HG03066 (cell line): ENCODE results near the gene PPDPF.
"Not testable (repeated sequence)": the region's sequence is repeated elsewhere in the genome, so short reads cannot be mapped to it uniquely, and the experiment has no call there.

ENCODE experiments used
- ATAC-seq: cut with Tn5 transposase; IDR thresholded peaks from one replicate; pipeline ENCODE4 v1.9.1; 2021; ENCODE audit warnings: low read depth; ENCODE audit not compliant: unreplicated experiment

Gene PPDPF

DNA sequence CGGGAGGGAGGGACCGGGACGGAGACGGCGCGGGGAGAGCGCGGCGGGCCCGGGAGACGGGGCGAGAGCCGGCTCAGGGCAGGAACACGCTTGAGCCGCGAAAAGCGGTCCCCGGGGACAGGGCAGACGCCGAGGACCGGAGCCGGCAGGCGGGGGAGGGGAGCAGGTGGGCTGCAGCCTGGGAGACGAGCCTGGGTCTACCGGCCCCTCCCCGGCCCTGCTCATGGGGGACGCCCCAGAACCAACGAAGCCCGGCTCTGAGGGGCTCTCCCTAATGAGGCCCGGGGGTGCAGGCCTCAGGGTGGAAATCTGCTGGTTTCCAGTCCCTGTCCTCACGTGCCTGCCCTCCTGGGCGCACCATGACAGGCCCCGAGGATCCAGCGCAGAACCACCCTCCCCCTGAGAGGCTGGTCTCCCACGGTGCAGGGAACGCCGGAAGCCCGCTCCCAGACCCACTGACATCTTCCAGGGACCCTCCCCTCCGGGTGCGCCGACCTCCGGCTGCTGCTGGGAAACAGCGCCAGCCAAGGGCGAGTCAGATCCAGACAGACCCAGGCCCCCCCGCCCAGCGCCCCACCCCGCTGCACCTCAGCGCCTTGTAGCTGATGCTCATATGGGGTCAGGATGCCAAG lies 21.1 kb upstream of the PPDPF start:
- no peak for ATAC-seq

DNA sequence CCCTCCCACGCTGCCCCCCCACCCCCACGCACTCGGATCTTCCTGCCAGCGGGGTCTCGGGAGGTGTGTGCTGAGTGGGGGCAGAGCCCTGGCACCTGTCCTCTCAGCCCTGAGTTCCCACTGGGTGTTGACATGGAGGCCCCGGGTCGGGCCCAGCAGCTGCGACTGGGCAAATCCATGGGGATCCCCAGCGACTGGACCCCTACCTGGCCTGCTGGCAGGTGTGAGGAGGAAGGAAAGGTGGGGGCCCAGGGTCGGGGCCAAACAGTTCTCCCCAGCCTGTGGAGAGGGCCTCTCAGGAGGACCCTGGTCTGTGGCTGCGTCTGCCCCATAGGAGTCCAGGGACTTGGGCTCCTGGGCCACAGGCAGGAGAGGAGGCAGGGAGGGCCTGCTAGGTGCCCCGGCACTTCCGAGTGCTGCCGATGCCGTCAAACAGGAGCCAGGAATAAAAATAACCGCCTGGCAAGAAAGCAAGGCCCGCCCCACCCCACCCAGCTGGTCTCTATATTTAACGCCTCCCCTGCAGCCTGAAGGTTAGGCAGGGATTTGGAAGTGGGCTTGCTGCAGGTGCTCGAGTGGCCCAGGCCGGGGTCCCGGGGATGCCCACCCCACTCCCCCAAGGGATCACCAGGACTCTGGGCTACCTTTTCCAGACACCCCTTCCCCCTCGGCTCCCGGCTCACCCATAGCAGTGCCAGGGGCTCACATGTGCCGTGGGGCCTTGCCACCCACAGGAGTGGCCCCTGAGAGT lies 20.2 kb upstream of the PPDPF start:
- ATAC-seq = no peak

DNA sequence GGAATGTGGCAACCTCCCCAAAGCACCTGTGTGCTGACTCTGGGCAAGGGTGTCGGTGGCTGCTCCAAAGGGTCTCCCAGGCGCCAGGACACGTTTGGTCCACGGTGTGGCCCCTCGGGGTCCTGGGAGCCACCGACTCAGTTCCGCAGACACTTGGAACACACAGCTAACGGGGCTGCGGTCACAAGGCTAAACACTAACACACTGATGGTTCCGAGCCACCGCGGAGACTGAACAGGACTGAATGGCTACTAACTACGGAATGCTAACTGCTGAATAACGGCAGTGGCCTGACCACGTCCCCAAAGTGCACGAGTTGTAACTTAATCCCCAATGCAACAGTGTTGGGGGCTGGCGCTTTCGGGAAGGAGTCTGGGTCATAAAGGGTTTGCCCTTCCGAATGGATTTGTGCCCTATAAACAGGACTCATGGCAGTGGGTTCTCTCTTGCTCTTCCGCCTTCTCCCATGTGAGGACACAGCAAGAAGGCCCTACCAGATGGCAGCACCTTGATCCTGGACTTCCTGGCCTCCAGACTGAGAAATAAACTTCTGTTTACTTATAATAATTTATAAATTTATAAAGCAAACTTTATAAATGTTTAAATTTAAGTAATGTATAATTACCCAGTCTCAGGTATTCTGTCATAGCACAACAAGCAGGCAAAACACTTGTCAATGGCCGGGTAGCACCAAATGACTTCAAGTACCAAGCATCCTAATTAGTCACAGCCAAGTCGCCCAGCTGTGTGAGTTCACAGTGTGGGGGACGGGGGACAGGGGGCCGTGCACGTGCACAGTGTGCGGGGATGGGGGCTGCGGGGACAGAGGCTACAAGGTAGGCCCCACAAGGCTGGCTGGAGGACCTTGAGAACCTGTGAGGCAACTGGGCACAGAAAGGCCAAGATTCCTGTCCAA lies 19.4 kb upstream of the PPDPF start:
- ATAC-seq = no peak

DNA sequence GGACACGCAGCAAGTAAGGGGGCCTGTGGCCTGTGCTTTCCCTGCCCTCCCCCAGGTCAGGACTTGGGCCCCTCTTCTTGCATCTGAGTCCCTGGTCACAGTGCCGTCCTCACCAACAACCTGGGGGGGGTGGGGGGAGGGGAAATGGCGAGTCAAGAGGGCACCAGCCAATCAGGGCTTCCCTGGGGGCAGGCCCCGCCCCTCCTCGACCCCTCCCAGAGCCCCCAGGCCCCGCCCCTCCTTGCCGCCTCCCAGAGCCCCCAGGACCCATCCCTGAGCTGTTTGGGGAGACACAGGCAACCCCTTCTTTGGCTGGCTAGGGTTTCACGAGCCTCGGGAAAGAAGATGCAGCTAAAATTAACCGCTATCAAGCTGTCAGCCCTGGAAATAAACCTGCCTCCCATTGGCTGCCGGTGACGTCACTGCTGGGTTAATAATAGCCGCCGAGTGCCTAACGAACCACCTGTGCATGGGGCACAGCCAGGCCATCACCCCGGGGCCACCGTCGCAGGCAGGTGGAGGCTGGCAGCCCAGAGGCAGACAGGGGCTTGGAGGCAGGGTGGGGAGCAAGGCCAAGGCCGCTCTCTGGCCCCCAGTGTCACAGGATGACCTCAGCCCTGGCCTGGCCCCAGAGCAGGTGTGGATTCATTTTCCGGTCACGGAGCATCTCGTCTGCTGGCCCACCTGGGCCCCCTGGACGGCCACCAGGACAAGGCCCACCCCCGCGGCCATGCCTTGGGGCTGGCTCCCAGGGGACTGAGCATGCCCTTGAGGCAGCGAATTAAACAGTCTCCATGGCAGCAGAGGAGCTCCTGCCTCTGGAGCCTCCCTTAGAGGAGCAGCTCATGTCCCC lies 18.5 kb upstream of the PPDPF start:
- ATAC-seq = no peak

DNA sequence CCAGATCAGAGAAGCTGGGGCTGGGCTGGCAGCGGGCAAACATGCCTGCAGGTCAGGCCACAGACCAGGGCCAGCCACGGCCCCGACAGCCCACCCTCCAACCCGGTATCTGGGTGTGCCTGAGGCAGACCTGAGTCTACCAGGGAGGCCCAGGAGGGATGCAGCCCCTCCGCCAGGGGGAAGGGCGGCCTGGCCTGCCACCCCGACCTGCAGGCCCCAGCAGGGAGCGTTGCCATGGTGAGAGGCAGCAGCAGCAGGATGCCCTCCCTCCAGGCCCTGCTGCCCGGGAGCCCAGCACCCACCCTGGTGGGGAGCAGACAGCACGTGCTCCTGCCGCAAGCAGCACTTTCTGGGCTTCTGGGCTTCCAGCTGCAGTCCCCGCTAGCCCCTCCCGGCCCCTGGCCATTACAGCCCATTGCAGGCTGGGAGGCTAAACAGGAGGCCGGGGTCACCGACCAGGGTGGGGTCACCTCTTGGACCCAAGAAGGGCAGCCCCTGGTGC lies 17.8 kb upstream of the PPDPF start:
- ATAC-seq = no peak

DNA sequence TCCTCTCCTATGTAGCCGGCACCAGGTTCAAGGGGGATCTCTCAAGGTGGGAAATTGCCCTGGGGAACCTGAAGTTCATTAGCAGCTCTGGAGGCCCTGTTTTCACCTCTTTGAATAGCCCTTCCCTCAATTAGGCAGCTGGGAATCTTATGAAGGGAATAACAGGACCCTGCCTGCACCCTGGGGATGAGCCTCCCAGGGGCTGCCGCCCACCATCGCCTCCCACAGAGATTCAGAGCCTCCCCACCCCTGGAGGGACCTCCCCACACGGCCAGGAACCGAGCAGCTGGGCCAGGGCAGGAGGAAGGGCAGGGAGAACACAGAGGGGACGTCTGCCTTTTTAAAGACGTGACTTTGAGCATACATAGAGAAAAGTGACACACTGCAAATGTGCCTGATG lies 17.0 kb upstream of the PPDPF start:
- ATAC-seq = no peak

DNA sequence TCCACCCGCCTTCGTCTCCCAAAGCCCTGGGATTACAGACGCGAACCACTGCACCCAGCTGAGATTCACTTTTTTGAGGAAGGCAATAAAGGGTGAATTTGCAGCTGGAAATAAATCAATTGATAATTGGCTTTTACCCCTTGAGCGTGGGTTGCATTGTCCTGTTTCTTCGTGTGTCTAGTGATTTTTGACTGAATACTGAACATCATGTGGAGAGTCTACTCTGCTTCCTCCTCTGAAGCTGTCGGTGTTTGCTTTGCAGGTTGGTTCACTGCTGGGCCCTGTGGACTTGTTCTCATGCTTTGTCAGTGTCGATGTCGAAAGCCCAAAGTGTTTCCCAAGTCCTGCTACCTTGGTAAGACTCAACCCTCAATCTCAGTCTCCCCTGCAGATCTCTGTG lies 15.9 kb upstream of the PPDPF start:
- ATAC-seq = no peak

DNA sequence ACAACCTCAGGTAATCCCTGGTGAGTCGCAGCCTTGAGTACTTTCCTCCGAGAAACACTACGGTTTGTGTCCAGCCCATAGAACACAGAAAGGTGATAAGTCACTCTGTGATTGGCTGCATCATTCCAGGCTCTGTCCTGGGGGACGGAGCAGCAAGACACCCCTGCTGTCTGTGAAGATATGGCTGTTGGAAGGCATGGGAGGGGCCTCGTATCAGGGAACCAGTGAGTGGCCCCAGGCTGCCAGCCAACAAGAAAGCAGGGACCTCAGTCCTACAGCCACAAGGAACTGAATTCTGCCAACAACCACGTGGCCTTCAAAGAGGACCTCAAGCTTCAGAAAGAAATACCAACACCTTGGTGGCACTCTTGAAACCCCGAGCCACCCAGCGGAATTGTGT lies 15.3 kb upstream of the PPDPF start:
- ATAC-seq = no peak

DNA sequence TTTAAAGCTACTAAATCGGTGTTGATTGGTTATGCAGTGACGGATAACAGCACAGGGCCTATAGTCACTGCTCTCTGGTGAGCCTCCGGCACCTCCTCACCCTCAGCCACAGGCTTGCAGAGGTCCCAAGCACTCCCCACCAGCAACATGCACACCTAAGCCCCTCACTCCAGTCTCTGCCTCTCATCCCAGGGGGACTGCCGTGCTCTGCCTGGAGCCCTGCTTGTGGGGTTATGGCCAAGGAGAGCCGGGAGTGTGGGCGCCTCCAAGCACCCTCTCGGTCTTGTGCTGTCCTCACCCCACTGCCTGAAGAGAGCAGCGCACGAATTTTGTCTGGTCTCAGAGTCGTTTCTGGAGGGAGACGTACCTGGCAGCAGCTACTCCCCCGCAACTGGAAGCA lies 14.8 kb upstream of the PPDPF start:
- no peak for ATAC-seq

DNA sequence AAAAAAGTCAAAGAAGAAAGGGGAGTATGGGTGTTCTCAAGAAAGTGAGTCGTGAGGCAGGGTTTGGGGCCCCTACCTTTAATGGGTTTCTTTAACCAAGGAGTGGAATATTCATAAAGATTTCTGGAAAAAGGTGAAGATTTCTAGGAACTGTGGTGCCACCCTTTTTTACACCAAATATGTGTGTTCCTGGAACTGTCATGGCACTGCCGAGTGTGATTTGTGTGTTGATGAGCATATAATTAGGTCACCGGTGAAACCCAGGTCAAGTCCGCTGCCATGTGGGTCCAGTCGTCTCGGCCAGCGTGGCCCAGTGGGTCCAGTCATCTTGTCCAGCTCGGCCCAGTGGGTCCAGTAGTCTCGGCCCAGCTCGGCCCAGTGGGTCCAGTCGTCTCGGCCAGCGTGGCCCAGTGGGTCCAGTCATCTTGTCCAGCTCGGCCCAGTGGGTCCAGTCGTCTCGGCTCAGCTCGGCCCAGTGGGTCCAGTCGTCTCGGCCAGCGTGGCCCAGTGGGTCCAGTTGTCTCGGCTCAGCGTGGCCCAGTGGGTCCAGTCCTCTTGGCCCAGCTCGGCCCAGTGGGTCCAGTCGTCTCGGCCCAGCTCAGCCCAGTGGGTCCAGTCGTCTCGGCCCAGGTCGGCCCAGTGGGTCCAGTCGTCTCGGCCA lies 13.4 kb upstream of the PPDPF start:
- ATAC-seq = no peak

DNA sequence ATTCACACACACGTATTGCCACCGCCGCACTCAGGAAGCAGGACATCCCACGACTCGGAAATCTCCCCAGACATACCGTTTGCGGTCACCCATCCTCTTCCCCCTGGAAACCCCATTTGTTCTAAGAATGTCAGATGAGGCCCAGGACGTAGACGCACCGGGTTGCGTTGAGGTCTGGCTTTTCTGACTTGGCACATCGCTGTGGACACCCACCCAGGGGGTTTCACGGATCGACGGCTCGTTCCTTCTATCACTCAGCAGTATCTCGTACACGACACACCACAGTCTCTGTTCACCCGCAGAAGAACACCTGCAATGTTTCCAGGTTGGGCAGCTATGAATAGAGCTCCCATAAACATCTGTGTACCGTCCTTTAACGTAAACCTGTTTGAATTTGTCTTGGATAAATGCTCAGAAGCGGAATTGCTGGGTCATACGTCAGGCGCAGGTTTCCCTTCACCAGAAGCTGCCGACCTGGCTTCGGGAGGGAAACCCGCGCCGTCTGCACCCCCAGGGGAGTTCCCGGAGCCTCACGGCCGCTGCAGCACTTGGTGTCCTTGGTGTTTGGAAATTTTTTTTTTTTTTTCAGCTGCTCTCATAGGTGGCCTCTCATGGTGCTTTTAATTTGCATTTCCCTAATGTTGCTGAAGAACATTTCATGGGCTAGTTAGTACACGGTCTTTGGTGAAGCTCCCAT lies 12.3 kb upstream of the PPDPF start:
- ATAC-seq = no peak

DNA sequence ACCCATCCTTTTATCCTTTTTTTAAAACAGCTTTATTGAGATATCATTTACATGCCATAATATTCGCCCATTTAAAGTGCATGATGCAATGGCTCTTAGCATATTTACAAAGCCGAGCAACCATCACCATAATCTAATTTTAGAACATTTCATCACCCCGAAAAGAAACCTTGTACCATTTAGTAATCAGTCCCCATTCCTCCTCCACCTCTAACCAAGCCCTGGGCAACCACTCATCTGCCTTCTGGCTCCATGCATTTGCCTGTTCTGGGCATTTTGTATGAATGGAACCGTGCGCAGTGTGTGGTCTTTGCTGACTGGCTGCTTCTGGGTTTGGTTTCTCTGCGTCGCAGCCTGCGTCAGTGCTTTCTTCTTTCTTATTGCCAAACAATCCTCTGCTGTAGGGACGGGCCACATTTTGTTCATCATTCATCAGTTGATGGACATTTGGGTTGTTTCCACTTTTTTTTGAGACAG lies 11.4 kb upstream of the PPDPF start:
- ATAC-seq = no peak

DNA sequence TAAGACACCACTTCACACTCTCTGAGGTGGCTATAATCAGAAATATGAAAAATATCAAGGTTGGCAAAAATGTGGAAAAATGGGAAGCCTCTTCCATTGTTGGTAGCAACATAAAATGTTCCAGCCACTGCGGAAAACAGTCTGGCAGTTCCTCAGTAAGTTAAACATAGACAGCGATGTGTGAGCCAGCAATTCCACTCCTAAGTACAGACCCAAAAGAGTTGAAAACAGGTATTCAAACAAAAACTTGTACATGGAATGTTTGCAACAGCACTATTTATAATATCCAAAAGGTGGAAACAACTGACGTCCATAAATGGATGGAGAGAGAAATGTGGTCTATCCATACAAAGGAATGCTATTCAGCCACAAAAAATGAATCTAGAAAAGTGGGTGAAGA lies 7.4 kb upstream of the PPDPF start:
- no peak for ATAC-seq

DNA sequence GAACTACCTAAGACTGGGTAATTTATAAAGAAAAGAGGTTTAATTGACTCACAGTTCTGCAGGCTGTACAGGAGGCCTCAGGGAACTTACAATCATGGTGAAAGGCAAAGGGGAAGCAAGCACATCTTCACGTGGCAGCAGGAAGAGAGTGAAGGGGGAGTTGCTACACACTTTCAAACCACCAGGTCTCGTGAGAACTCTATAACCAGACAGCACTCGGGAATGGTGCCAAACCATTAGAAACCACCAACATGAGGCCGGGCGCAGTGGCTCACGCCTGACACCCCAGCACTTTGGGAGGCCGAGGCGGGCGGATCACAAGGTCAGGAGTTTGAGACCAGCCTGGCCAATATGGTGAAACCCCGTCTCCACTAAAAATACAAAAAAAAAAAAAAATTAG lies 6.0 kb upstream of the PPDPF start:
- ATAC-seq = not testable (repeated sequence)

DNA sequence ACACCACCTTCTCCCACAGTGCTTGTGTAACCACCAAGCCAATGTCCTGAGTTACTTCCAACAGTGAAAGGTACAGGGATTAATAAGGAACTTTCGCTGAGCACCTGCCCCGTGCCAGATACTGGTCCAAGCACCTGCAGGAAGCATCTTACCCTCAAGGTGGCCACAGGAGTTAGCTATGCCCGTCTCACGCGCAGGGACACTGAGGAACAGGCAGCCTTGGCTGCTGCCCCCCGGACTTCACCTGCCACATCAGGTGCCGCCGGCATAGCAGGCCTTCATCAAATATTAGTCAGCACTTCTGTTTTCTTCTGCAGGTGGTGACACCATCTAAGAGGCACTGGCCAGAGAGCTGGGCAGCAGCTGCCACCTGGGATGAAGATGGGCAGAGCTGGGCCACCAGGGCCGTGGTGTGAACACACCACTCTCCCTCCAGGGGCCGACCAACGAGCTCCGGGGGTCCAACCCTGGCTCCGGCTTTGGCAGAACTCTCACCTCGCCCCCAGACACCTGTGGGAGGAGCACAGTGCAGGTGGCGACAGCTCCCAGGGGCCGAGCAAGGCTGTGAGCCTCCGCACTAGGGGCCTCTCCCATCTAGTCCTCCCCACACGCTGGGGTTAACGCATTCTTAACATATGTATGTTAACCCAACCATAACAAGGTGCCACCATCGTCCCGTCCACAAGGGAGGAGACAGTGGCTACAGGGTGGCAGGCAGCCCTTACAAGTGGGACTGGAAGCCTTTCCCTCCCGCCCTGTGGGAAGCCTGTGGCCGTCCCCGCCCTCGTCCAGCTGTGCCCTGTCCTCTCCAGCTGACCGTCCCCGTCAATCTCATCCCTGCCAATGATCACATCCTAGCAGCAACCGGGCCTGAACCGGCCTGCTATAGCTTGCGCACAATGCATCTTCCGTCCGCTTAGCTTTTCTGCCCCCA lies 2.9 kb upstream of the PPDPF start:
- no peak for ATAC-seq

DNA sequence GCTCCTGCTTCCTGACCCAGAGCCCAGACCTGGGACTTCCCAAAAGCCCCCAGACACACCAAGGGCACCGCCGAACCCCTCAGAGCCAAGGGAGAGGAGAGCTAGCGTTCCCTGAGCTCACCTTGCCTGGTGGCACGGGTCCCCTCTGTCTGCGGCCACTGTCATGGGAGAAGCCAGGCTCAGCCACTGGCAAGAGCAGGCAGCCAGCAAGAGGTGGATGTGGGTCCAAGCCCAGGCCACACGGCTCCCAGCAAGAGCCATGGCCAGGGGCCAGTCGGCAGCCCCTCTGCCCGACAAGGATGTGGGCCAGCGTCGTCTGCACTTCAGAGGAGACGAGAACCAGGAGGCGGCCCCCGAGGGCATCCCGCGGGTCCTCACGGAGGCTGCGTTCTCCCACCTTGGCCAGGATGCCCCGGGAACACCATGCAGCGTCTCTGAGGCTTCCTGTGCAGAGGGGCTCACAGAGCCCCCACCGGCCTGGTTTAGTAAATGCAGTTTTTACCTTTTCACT lies 2.2 kb upstream of the PPDPF start:
- no peak for ATAC-seq

DNA sequence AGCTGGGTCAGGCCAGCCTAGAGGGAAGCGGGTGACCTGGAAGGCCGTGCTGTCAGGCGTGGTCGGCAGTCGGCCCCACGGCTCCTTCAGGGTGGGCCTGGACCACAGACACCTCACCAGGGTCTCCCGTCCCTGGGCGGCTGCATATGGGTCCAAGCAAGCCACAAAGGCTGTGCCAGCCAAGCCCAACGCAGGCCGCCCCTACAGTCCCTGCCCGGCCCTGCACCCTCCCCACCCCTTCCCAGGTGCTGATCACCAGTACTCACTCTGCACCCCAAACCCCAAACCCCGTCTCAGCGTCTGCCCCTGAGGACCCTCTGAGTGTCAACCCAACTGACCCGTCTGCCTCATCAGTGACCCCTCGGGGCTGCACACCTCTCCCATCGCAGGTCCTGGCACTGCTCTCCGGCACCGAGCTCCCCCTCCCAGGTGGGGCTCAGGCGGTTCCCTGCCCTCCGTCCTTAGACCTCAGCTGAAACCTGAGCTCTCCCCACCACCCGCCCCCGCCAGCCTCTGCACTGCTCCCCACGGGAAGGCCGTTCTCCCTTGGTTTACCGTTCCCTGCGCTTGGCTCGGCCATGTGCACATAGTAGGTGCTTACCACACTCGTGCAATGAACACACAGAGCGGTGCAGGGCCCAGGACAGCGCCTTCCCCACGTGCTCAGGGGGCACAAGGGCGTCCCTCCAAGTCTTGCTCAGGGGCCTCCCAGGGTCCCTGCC lies 1.5 kb upstream of the PPDPF start:
- no peak for ATAC-seq
